Urinary bladder (tissue), 4 donors: ENCODE results near the gene ERMP1. TPM values are rescaled to one million over a fixed set of nuclear protein-coding genes. Genes with fewer than 3 reads are reported as not detected.

ENCODE experiments used
- DNase-seq: peaks from one replicate; pipeline ENCODE4 v3.0.0-alpha.2; 2015; ENCODE audit errors: extremely low spot score
- H3K27ac ChIP-seq: one replicate; pipeline ENCODE4 v1.5.1; 2013; ENCODE audit warnings: low read depth, mild to moderate bottlenecking, moderate library complexity
- H3K36me3 ChIP-seq: one replicate; pipeline ENCODE4 v1.6.1; 2013; ENCODE audit warnings: mild to moderate bottlenecking, moderate library complexity; ENCODE audit not compliant: insufficient read depth
- H3K4me1 ChIP-seq: one replicate; pipeline ENCODE4 v1.6.1; 2013; ENCODE audit warnings: mild to moderate bottlenecking, moderate library complexity; ENCODE audit not compliant: insufficient read depth
- H3K4me3 ChIP-seq: one replicate; pipeline ENCODE4 v1.5.1; 2013; ENCODE audit warnings: low read depth, low read length
- WGBS: extraction: QIAGEN DNeasy Blood & Tissue Kit; methylation state at CpG from one replicate; pipeline ENCODE4 v1.1.7; 2013; 5-methylcytosine and 5-hydroxymethylcytosine counted together
- polyA plus RNA-seq: library from polyadenylated mRNA; stranded (reverse); fragments of 200-250 nt; gene quantifications from one replicate; pipeline ENCODE4 v1.2.3, GENCODE V29; 2013
- total RNA-seq: library from RNA; depleted of rRNA; stranded (reverse); fragments of >200 nt; gene quantifications from one replicate; pipeline ENCODE4 v1.2.3, GENCODE V29; 2014
- donor health status: healthy with polysubstance abuse.
- donor health status: healthy.

Gene ERMP1
- total and polyA plus RNA-seq, 2 donors: 12.0 to 40.0 TPM

GRCh38 chr9:5868235-5868634 is 35.3 kb upstream of the ERMP1 start:
- WGBS: 78% methylated on average over 9 of the region's 9 CpGs
- H3K27ac ChIP-seq: no peak overlapping the region
- DNase-seq: no peak
- no peaks in the 10 kb centered on the region for H3K36me3 ChIP-seq
- no peaks in the 10 kb centered on the region for H3K4me1 ChIP-seq
- no peak overlapping the region for H3K4me3 ChIP-seq

GRCh38 chr9:5866685-5867084 is 33.8 kb upstream of the ERMP1 start:
- Histone ChIP-seq H3K4me3 (no peak overlapping the region), H3K4me1 (no peaks in the 10 kb centered on the region), H3K36me3 (no peaks in the 10 kb centered on the region), H3K27ac (no peak overlapping the region)
- 89% methylated on average over 3 of the region's 3 CpGs for WGBS
- no peak for DNase-seq

- Histone ChIP-seq H3K27ac (no peak overlapping the region), H3K36me3 (no peaks in the 10 kb centered on the region), H3K4me1 (no peaks in the 10 kb centered on the region), H3K4me3 (no peak overlapping the region)
- 91% methylated on average over 2 of the region's 2 CpGs for WGBS
- no peak for DNase-seq
Measured at GRCh38 chr9:5866272-5866671, 33.4 kb upstream of the ERMP1 start.

DNA sequence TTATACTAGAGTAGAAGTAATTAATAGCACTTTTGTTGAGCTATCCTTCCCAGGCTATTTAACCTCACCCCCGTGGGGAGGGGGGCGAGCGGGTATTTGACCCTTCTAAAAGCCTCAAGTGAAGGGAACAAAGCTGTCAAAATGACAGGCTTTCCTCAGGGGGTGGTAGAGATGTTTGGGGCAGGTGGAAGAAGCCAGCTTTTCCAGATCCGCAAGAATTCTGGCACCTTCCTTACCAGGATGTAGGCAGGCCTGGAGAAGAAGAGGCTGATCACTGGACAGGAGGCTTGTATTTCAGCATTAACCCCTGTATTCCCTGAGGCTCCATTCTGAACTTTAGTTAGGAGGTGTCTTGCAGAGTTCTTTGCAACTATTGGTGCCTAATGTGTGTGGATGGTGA is 31.5 kb upstream of the ERMP1 start:
- 73% methylated on average over 4 of the region's 4 CpGs for WGBS
- Histone ChIP-seq H3K4me1 (no peaks in the 10 kb centered on the region), H3K4me3 (no peak overlapping the region), H3K27ac (no peak overlapping the region), H3K36me3 (no peaks in the 10 kb centered on the region)
- no peak for DNase-seq

- no peaks in the 10 kb centered on the region for H3K36me3 ChIP-seq
- H3K27ac ChIP-seq: no peak overlapping the region
- no peaks in the 10 kb centered on the region for H3K4me1 ChIP-seq
- DNase-seq: no peak
- 87% methylated on average over 2 of the region's 2 CpGs for WGBS
- no peak overlapping the region for H3K4me3 ChIP-seq
Measured at GRCh38 chr9:5863092-5863746, 30.3 kb upstream of the ERMP1 start.

DNA sequence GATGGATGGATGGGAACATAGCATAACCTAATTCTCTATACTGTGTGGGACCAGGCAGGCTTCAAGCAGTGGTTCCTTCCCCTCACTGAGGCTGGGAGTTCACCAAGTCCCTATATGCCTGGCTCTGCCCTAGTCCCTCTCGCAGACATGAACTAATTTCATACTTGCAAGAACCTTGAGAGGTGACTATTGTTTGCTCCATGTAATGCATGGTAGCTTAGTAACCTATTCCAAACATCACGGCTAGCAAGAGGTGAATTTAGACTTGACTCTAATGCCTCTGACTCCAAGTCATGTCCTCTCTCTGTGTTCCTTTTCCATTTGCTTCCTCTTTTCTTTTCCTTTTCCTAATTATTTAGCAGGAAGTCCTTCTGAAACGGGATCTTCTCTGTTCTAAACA is 25.9 kb upstream of the ERMP1 start:
- Histone ChIP-seq H3K4me3 (no peak overlapping the region), H3K27ac (no peak overlapping the region), H3K4me1 (no peaks in the 10 kb centered on the region), H3K36me3 (no peaks in the 10 kb centered on the region)
- no peak for DNase-seq
- 64% methylated on average over 3 of the region's 3 CpGs for WGBS

DNA sequence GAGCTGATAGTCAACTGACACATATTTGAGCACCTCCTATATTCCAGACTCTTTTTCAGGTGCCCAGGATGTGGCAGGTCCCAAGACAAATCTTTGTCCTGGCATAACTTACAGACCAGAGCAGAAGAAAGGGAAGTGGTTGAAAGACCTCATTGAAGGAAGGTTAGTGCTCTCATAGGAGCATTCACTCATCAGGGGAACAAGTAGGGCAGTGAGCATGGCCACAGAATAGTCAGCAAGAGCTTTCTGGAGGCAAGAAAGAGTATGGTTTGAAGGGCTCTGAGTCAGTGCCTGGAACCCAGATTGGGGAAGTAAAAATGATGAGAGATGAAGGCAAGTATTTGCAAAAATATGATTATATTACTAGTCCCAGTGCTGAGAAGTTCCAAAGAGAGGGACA is 25.0 kb upstream of the ERMP1 start:
- Histone ChIP-seq H3K4me1 (no peaks in the 10 kb centered on the region), H3K36me3 (no peaks in the 10 kb centered on the region), H3K27ac (no peak overlapping the region), H3K4me3 (no peak overlapping the region)
- DNase-seq: no peak

- no peak for DNase-seq
- no peaks in the 10 kb centered on the region for H3K36me3 ChIP-seq
- H3K4me1 ChIP-seq: peaks cover 1% of the 10 kb centered on the region
- WGBS: 85% methylated on average over 4 of the region's 4 CpGs
- no peak overlapping the region for H3K4me3 ChIP-seq
- no peak overlapping the region for H3K27ac ChIP-seq
Measured at GRCh38 chr9:5854063-5854790, 21.3 kb upstream of the ERMP1 start.

GRCh38 chr9:5853617-5854016 is 20.7 kb upstream of the ERMP1 start:
- DNase-seq: no peak
- H3K36me3 ChIP-seq: no peaks in the 10 kb centered on the region
- H3K4me3 ChIP-seq: no peak overlapping the region
- H3K27ac ChIP-seq: no peak overlapping the region
- peaks cover 1% of the 10 kb centered on the region for H3K4me1 ChIP-seq
- WGBS: 69% methylated on average over 3 of the region's 3 CpGs

DNA sequence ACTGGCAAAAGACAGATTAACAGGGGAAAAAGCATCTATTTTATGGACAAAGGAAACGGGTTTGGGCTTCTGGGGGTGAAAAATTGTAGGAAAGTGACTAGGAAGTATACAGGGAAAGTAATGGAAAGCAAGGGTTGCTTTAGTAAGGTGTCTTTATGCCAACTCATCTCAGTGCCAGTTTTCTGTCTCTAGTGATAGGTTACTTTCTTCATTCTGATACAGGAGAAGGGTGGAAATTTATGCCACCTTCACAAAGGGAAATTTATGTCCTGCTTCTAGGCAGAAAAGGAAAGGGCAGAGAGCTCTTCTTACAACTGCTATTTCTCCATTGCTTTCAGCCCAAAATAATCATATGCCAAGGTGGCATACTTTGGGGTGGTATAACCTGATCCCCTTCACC is 20.1 kb upstream of the ERMP1 start:
- Histone ChIP-seq H3K4me1 (peaks cover 1% of the 10 kb centered on the region), H3K4me3 (no peak overlapping the region), H3K27ac (no peak overlapping the region), H3K36me3 (no peaks in the 10 kb centered on the region)
- no peak for DNase-seq
- WGBS: 68% methylated on average over 1 of the region's 1 CpG

GRCh38 chr9:5851445-5851844 is 18.5 kb upstream of the ERMP1 start:
- Histone ChIP-seq H3K4me1 (peaks cover 1% of the 10 kb centered on the region), H3K27ac (no peak overlapping the region), H3K36me3 (no peaks in the 10 kb centered on the region), H3K4me3 (no peak overlapping the region)
- DNase-seq: no peak
- WGBS: 84% methylated on average over 2 of the region's 2 CpGs

- Histone ChIP-seq H3K4me1 (peaks cover 1% of the 10 kb centered on the region), H3K27ac (no peak overlapping the region), H3K4me3 (no peak overlapping the region), H3K36me3 (no peaks in the 10 kb centered on the region)
- no peak for DNase-seq
Measured at GRCh38 chr9:5850724-5851122, 17.8 kb upstream of the ERMP1 start.

GRCh38 chr9:5848372-5848882 is 15.5 kb upstream of the ERMP1 start:
- H3K27ac ChIP-seq: no peak overlapping the region
- H3K4me3 ChIP-seq: no peak overlapping the region
- no peak for DNase-seq
- 76% methylated on average over 3 of the region's 3 CpGs for WGBS
- H3K36me3 ChIP-seq: no peaks in the 10 kb centered on the region
- H3K4me1 ChIP-seq: peaks cover 1% of the 10 kb centered on the region

GRCh38 chr9:5846501-5846921 is 13.6 kb upstream of the ERMP1 start:
- DNase-seq: no peak
- H3K36me3 ChIP-seq: no peaks in the 10 kb centered on the region
- peaks cover 1% of the 10 kb centered on the region for H3K4me1 ChIP-seq
- 83% methylated on average over 4 of the region's 4 CpGs for WGBS
- H3K4me3 ChIP-seq: no peak overlapping the region
- H3K27ac ChIP-seq: no peak overlapping the region
